ENCODE measurements around the gene GPRC5D.

The GPRC5D gene

GRCh38 chr12:12903642-12904609 is 48.0 kb downstream of the GPRC5D start:
- DNase-seq, result peak; percentile 19

GRCh38 chr12:12902036-12902435 is 49.9 kb downstream of the GPRC5D start:
- no peak for DNase-seq

- DNase-seq, result peak; percentile 35
Observed at GRCh38 chr12:12901158-12901791, 50.7 kb downstream of the GPRC5D start.

GRCh38 chr12:12900786-12901157 is 51.2 kb downstream of the GPRC5D start:
- no peak for DNase-seq

- peak; percentile 77 for DNase-seq
Observed at GRCh38 chr12:12899530-12900380, 52.2 kb downstream of the GPRC5D start.

- no peak for DNase-seq
Observed at GRCh38 chr12:12898911-12899511, 53.0 kb downstream of the GPRC5D start.

GRCh38 chr12:12898136-12898717 is 53.7 kb downstream of the GPRC5D start:
- no peak for DNase-seq

GRCh38 chr12:12897302-12897701 is 54.7 kb downstream of the GPRC5D start:
- no peak for DNase-seq

- no peak for DNase-seq
Observed at GRCh38 chr12:12896260-12896659, 55.7 kb downstream of the GPRC5D start.

GRCh38 chr12:12893438-12893837 is 58.5 kb downstream of the GPRC5D start:
- no peak for DNase-seq

- DNase-seq, result no peak
Observed at GRCh38 chr12:12892681-12893141, 59.3 kb downstream of the GPRC5D start.

GRCh38 chr12:12891881-12892355 is 60.1 kb downstream of the GPRC5D start:
- DNase-seq, result no peak

GRCh38 chr12:12891080-12891880 is 60.7 kb downstream of the GPRC5D start, which contains the start of gene GPRC5A:
Gene GPRC5A (plus strand): TSS chr12:12891562. CDS start chr12:12908250, 16,688 bp downstream.
- peak; percentile 56 for DNase-seq
